Trophoblast cell (in vitro differentiated cells and primary cell): Measurements from ENCODE around the gene PRPH.
A peak's percentile ranks its signal among the peaks of the same experiment; 100 is the strongest.

ENCODE experiments used
- DNase-seq, 2 donors: peaks; one replicate each; pipeline ENCODE4 v3.0.0-alpha.2; 2016
- H2AFZ ChIP-seq: 2 replicates; pipeline ENCODE4 v1.6.1; 2013; ENCODE audit warnings: low read length, moderate library complexity, mild to moderate bottlenecking; ENCODE audit not compliant: insufficient read depth, poor library complexity
- H2AK5ac ChIP-seq: 2 replicates; pipeline ENCODE4 v1.6.1; 2013; ENCODE audit warnings: mild to moderate bottlenecking, low read length
- H2BK120ac ChIP-seq: 2 replicates; pipeline ENCODE4 v1.6.1; 2013; ENCODE audit warnings: low read length, mild to moderate bottlenecking, moderate library complexity; ENCODE audit not compliant: insufficient read depth, poor library complexity
- H2BK12ac ChIP-seq: 2 replicates; pipeline ENCODE4 v1.6.1; 2013; ENCODE audit warnings: mild to moderate bottlenecking, low read length, moderate library complexity
- H2BK5ac ChIP-seq: 2 replicates; pipeline ENCODE4 v1.6.1; 2013; ENCODE audit warnings: low read length, low read depth, moderate library complexity, mild to moderate bottlenecking; ENCODE audit not compliant: poor library complexity
- H3K14ac ChIP-seq: 2 replicates; pipeline ENCODE4 v1.6.1; 2013; ENCODE audit warnings: mild to moderate bottlenecking, low read length
- H3K18ac ChIP-seq: 2 replicates; pipeline ENCODE4 v1.6.1; 2013; ENCODE audit warnings: mild to moderate bottlenecking, low read length
- H3K23ac ChIP-seq: 2 replicates; pipeline ENCODE4 v1.6.1; 2013; ENCODE audit warnings: low read length
- H3K27ac ChIP-seq: 2 replicates; pipeline ENCODE4 v1.5.1; 2013; ENCODE audit warnings: low read depth, mild to moderate bottlenecking, inconsistent platforms, low read length, moderate library complexity
- H3K27me3 ChIP-seq: 2 replicates; pipeline ENCODE4 v1.6.1; 2013; ENCODE audit warnings: inconsistent platforms, mild to moderate bottlenecking, low read length, moderate library complexity; ENCODE audit not compliant: insufficient read depth
- H3K36me3 ChIP-seq, 2 experiments: 1 replicate in 1 of 2; 2 replicates in 1 of 2; pipeline ENCODE4 v1.6.1; 2013; ENCODE audit warnings: low read length in 2 of 2, mild to moderate bottlenecking in 2 of 2, moderate library complexity in 1 of 2; ENCODE audit not compliant: insufficient read depth in 2 of 2, control insufficient read depth in 1 of 2
- H3K4ac ChIP-seq: 2 replicates; pipeline ENCODE4 v1.6.1; 2013; ENCODE audit warnings: low read depth, mild to moderate bottlenecking, low read length, moderate library complexity
- H3K4me1 ChIP-seq, 2 experiments: 1 replicate in 1 of 2; 2 replicates in 1 of 2; pipeline ENCODE4 v1.6.1; 2013; ENCODE audit warnings: low read length in 2 of 2, mild to moderate bottlenecking in 2 of 2, moderate library complexity in 1 of 2; ENCODE audit not compliant: insufficient read depth in 2 of 2, control insufficient read depth in 1 of 2
- H3K4me2 ChIP-seq: 2 replicates; pipeline ENCODE4 v1.6.1; 2013; ENCODE audit warnings: inconsistent platforms, mild to moderate bottlenecking, low read length, moderate library complexity
- H3K4me3 ChIP-seq: 2 replicates; pipeline ENCODE4 v1.5.1; 2013; ENCODE audit warnings: mild to moderate bottlenecking, low read depth, low read length, inconsistent platforms
- H3K79me1 ChIP-seq: one replicate; pipeline ENCODE4 v1.6.1; 2013; ENCODE audit warnings: low read length
- H3K79me2 ChIP-seq: 2 replicates; pipeline ENCODE4 v1.6.1; 2013; ENCODE audit warnings: low read length, mild to moderate bottlenecking; ENCODE audit not compliant: control insufficient read depth, insufficient read depth, poor library complexity
- H3K9ac ChIP-seq: 2 replicates; pipeline ENCODE4 v1.6.1; 2013; ENCODE audit warnings: mild to moderate bottlenecking, low read length
- H3K9me3 ChIP-seq: 2 replicates; pipeline ENCODE4 v1.6.1; 2013; ENCODE audit warnings: low read depth, mild to moderate bottlenecking, control low read depth, inconsistent platforms, low read length; ENCODE audit not compliant: insufficient read depth
- H4K12ac ChIP-seq: 2 replicates; pipeline ENCODE4 v1.6.1; 2013; ENCODE audit warnings: low read depth, mild to moderate bottlenecking, low read length, moderate library complexity
- H4K8ac ChIP-seq: 2 replicates; pipeline ENCODE4 v1.6.1; 2013; ENCODE audit warnings: low read depth, mild to moderate bottlenecking, low read length, moderate library complexity
- H4K91ac ChIP-seq: one replicate; pipeline ENCODE4 v1.6.1; 2013; ENCODE audit warnings: low read depth, mild to moderate bottlenecking, low read length, moderate library complexity
- WGBS: extraction: QIAGEN DNeasy Blood & Tissue Kit; methylation state at CpG from one replicate; pipeline ENCODE4 v1.1.7; 2013; ENCODE audit warnings: missing lambda C conversion rate; ENCODE audit not compliant: insufficient read length, insufficient coverage; ENCODE audit errors: extremely low coverage; 5-methylcytosine and 5-hydroxymethylcytosine counted together

Gene PRPH

DNA sequence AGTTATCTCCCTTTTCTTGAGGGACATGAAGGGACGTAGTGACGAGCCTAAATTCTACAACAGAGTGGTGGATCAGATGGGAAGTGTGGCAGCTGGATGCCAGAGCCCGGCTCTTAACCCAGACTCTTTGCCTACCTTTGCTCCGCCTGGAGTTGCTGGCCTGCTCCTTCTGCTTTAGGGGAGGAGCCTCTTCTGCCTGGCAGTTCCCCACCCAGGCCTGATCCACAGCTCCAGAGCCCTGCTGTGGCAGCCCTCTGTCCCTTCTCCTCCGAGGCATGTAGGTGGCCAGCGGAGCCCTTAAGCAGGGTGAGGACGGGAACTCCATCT lies 2.3 kb upstream of the PRPH start:
- peaks cover 51% of the 10 kb centered on the region for H3K27me3 ChIP-seq
- no peak overlapping the region for H3K9ac ChIP-seq
- H3K79me1 ChIP-seq: no peaks in the 10 kb centered on the region
- no peak overlapping the region for H3K14ac ChIP-seq
- no peaks in the 10 kb centered on the region for H3K36me3 ChIP-seq
- H4K91ac ChIP-seq: no peak overlapping the region
- H2BK5ac ChIP-seq: no peak overlapping the region
- H3K4me3 ChIP-seq: no peak overlapping the region
- H2BK12ac ChIP-seq: no peak overlapping the region
- no CpG with 5 or more reads among the region's 7 CpGs for WGBS
- H3K4me1 ChIP-seq: peaks cover 2% of the 10 kb centered on the region in 2 experiments
- no peaks in the 10 kb centered on the region for H3K79me2 ChIP-seq
- H2AK5ac ChIP-seq: no peak overlapping the region
- no peak overlapping the region for H2AFZ ChIP-seq
- no peak overlapping the region for H3K23ac ChIP-seq
- no peak overlapping the region for H3K4ac ChIP-seq
- no peak for DNase-seq
- H3K18ac ChIP-seq: no peak overlapping the region
- H3K9me3 ChIP-seq: peaks cover 15% of the 10 kb centered on the region
- no peak overlapping the region for H4K8ac ChIP-seq
- no peak overlapping the region for H4K12ac ChIP-seq
- H3K27ac ChIP-seq: no peak overlapping the region
- no peak overlapping the region for H2BK120ac ChIP-seq
- no peak overlapping the region for H3K4me2 ChIP-seq

DNA sequence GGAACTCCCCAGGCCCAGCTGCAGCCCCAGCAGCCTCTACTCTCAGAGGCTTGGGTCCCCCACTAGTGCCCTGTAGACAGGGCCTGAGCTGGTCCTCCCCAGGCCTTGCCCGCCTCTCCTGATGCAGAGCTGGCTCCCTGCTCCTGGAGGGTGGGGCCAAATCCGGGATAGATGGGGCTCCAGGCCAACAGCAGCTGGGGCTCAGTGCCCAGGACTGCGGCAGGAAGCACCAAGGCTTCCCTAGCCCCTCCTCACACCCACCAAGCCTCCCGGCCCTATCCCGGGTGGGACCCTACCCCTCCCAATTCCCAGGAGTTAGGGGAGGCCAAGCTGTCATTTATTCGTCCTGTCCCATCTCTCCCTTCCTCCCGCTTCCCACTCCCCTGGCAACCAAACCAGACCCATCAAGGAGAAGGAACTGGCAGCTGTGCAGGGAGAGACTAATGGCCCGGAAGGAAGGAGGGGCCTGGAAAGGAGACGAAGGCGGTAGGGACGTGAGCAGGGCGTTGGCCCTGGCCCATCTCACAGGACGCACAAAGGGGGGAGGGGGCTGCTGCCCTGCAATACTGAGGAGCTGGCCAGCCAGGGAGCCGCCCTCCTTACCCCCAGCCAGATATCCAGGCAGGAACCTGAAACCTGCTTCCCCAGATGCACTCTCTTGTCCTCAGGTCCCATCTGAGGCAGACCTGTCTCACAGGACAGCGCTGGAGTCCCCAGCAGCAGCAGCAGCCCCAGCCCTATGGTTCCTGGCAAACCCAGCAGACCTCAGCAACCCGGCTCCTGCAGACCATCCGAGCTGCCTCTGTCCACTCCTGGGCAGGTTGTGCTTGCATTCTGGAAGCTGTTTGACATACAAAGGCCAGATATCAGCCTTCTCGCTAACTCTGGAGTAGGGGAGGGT lies 1.6 kb upstream of the PRPH start:
- DNase-seq: no peak
- Histone ChIP-seq H3K9me3 (peaks cover 18% of the 10 kb centered on the region), H4K12ac (no peak overlapping the region), H2BK120ac (no peak overlapping the region), H3K36me3 (no peaks in the 10 kb centered on the region), H2AK5ac (no peak overlapping the region), H3K4me1 (peaks cover 2% of the 10 kb centered on the region in 2 experiments), H2BK5ac (no peak overlapping the region), H3K4me2 (no peak overlapping the region), H2BK12ac (no peak overlapping the region), H3K4ac (no peak overlapping the region), H3K14ac (no peak overlapping the region), H3K79me1 (no peaks in the 10 kb centered on the region), H2AFZ (no peak overlapping the region), H3K27me3 (peaks cover 57% of the 10 kb centered on the region), H3K79me2 (no peaks in the 10 kb centered on the region), H3K4me3 (no peak overlapping the region), H3K27ac (no peak overlapping the region), H4K91ac (no peak overlapping the region), H4K8ac (no peak overlapping the region), H3K18ac (no peak overlapping the region), H3K23ac (no peak overlapping the region), H3K9ac (no peak overlapping the region)
- no CpG with 5 or more reads among the region's 18 CpGs for WGBS

DNA sequence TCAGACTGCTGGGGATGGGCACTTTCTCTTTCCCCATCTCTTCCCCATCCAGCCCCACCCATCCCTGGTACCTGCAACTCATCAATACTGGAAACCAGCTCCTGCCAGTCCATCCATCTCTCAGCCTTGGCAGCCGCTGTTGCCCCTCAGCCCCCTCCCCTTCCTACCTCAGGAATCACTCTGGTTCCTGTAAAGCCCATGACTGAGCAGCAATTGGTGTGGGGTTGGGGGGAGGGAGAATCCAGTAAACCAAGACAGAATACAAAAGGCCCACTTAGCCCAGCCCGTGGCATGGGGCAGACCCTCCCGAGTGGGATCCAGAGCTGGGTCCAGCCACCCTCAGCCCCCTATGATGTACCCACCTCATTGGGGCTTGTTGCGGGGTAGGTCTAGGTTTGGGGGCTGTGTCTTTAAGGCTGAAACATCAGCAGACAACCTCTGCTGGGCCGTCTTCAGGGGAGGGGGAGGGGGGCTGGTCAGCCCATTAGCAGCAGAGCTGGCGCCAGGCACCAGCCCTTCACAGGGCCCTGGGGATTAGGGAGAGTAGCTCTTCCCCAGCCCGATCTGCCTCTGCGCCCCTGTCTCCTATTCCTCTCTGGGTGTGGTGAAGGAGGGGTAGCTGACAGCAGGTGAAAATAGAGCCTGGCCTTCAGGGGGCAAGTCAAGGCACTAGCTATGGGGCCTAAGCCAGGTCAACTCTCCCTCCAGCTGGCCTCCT lies 702 bp upstream of the PRPH start:
- H3K4me2 ChIP-seq: no peak overlapping the region
- no peak overlapping the region for H4K12ac ChIP-seq
- H3K79me1 ChIP-seq: no peaks in the 10 kb centered on the region
- no peak overlapping the region for H3K4me3 ChIP-seq
- no CpG with 5 or more reads among the region's 8 CpGs for WGBS
- peaks cover 19% of the 10 kb centered on the region for H3K9me3 ChIP-seq
- no peak overlapping the region for H2BK12ac ChIP-seq
- peaks cover 2% of the 10 kb centered on the region in 2 experiments for H3K4me1 ChIP-seq
- H2BK120ac ChIP-seq: no peak overlapping the region
- no peaks in the 10 kb centered on the region for H3K79me2 ChIP-seq
- no peak overlapping the region for H2AK5ac ChIP-seq
- no peak overlapping the region for H2AFZ ChIP-seq
- H3K18ac ChIP-seq: no peak overlapping the region
- DNase-seq: no peak
- H4K8ac ChIP-seq: no peak overlapping the region
- H3K4ac ChIP-seq: no peak overlapping the region
- H3K27ac ChIP-seq: no peak overlapping the region
- H2BK5ac ChIP-seq: no peak overlapping the region
- peak overlapping the region; percentile 43 for H3K23ac ChIP-seq
- H3K14ac ChIP-seq: no peak overlapping the region
- H3K27me3 ChIP-seq: peaks cover 61% of the 10 kb centered on the region
- no peak overlapping the region for H4K91ac ChIP-seq
- H3K36me3 ChIP-seq: no peaks in the 10 kb centered on the region
- H3K9ac ChIP-seq: no peak overlapping the region

DNA sequence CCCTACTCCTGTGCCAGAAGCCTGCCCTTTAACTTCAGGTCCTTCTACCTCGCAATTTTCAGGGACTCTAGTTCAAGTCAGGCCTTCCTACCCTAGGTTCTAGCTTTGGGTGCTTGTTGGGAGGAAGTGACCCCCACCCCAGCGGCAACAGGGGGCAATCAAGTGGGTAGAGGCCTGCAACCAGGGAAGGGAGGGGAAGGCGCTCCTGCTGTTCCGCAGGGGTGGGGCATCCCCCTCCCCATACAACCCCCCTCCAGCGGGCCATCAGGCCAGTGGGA lies 204 bp upstream of the PRPH start:
- Histone ChIP-seq H3K27me3 (peaks cover 61% of the 10 kb centered on the region), H3K36me3 (no peaks in the 10 kb centered on the region), H4K12ac (no peak overlapping the region), H3K18ac (no peak overlapping the region), H2BK120ac (no peak overlapping the region), H3K4me2 (no peak overlapping the region), H2BK12ac (no peak overlapping the region), H3K4me3 (no peak overlapping the region), H3K4me1 (peaks cover 2% of the 10 kb centered on the region in 2 experiments), H2AK5ac (no peak overlapping the region), H4K91ac (no peak overlapping the region), H3K9ac (no peak overlapping the region), H4K8ac (no peak overlapping the region), H3K27ac (no peak overlapping the region), H3K9me3 (peaks cover 19% of the 10 kb centered on the region), H3K14ac (no peak overlapping the region), H3K23ac (no peak overlapping the region), H3K79me2 (no peaks in the 10 kb centered on the region), H2BK5ac (no peak overlapping the region), H3K79me1 (no peaks in the 10 kb centered on the region), H2AFZ (no peak overlapping the region), H3K4ac (no peak overlapping the region)
- DNase-seq: no peak
- WGBS: no CpG with 5 or more reads among the region's 5 CpGs
